ENCODE data around the gene WDR53. TPM values are rescaled to one million over a fixed set of nuclear protein-coding genes. Genes with fewer than 3 reads are reported as not detected.

Gene WDR53
- total RNA-seq, 1 experiment from 2014 or later, result 14.8 TPM

GRCh38 chr3:196611761-196612483 lies 43.6 kb upstream of the WDR53 start:
- TF ChIP-seq POLR2AphosphoS5 (IDR thresholded peaks at IDR 0.05; ENCODE audit: low read depth, low read length), result no peak
- no peak for TF ChIP-seq FOSL1 (IDR thresholded peaks at IDR 0.05; ENCODE audit: low read depth)
- TF ChIP-seq POLR2A (IDR thresholded peaks at IDR 0.05; ENCODE audit: borderline replicate concordance, extremely low read depth, insufficient read depth, insufficient read length), result no peak
- no peak for TF ChIP-seq REST (IDR thresholded peaks at IDR 0.05; ENCODE audit: low read depth)
- no peak for TF ChIP-seq CTCF (IDR thresholded peaks at IDR 0.05 in 2 of 3, conservative IDR thresholded peaks at IDR 0.05 in 1 of 3; ENCODE audit: borderline replicate concordance in 1 of 3, insufficient read depth in 1 of 3, low read depth in 2 of 3, low read length in 2 of 3)
- TF ChIP-seq CEBPB (IDR thresholded peaks at IDR 0.05; ENCODE audit: low read depth), result no peak
- TF ChIP-seq EGR1 (IDR thresholded peaks at IDR 0.05; ENCODE audit: low read depth), result no peak
- TF ChIP-seq EZH2 (IDR thresholded peaks at IDR 0.05), result no peak
- no peak for TF ChIP-seq SP1 (IDR thresholded peaks at IDR 0.05; ENCODE audit: low read depth)
- H3K4me1 ChIP-seq (ENCODE audit: control insufficient read depth in 1 of 2, insufficient read depth in 2 of 2, low read length in 2 of 2), result peaks cover 22 to 36% of the 10 kb centered on the region in 2 experiments; a peak in 3 of 4 replicates
- intact Hi-C loops (cut with micrococcal nuclease), result no loop called here
- no peak overlapping the region for H3K4me3 ChIP-seq (replicated peaks in 1 of 2; ENCODE audit: low read depth in 1 of 2, low read length in 2 of 2)
- H3K9me3 ChIP-seq (ENCODE audit: control insufficient read depth in 1 of 2, insufficient read depth in 1 of 2, low read depth in 1 of 2, low read length in 2 of 2), result no peaks in the 10 kb centered on the region
- no peak for ATAC-seq
- no TSS peak for BruUV-seq (replicated peaks)
- ChIA-PET CTCF (interaction anchor here (4.8 kb wide), 1 partner anchor 74 kb away, joined by 62 read pairs; no protein-coding TSS in a partner anchor), RAD21 (ENCODE audit: low non-redundant PET in 1 of 2, low total read pairs in 2 of 2, uncharacterized antibody in 2 of 2, unreplicated experiment in 2 of 2) (no interaction called here), POLR2A (interaction anchor here (0.7 to 1.3 kb wide), 2 partner anchors 18 to 73 kb away, joined by 3 read pairs; no protein-coding TSS in a partner anchor)
- H3K27ac ChIP-seq (ENCODE audit: low read depth, low read length), result no peak overlapping the region; the same call in 1 of the 2 replicates
- no peaks in the 10 kb centered on the region for H4K20me1 ChIP-seq (ENCODE audit: insufficient read depth)
- no peaks in the 10 kb centered on the region for H3K36me3 ChIP-seq (ENCODE audit: control insufficient read depth in 1 of 2, insufficient read depth in 2 of 2, low read length in 2 of 2)
- no peak overlapping the region for H3K9ac ChIP-seq (ENCODE audit: low read length)
- peak overlapping the region; percentile 65 for H3K4me2 ChIP-seq (ENCODE audit: low read length)
- DNase-seq (ENCODE audit: low read depth, low spot score), result no peak
- peak overlapping the region; percentile 99 for H2AFZ ChIP-seq (ENCODE audit: low read depth, low read length, poor library complexity, severe bottlenecking)
- H3K9me2 ChIP-seq (ENCODE audit: insufficient read depth), result no peaks in the 10 kb centered on the region
- no peaks in the 10 kb centered on the region for H3K79me2 ChIP-seq (ENCODE audit: insufficient read depth, low read length)
- no peaks in the 10 kb centered on the region for H3K27me3 ChIP-seq (ENCODE audit: insufficient read depth, low read length)
